HFFc6 (cell line): ENCODE results near the gene NRM. TPM values are rescaled to one million over a fixed set of nuclear protein-coding genes. Genes with fewer than 3 reads are reported as not detected.
"Not testable (repeated sequence)": the region's sequence is repeated elsewhere in the genome, so short reads cannot be mapped to it uniquely, and the experiment has no call there.

ENCODE experiments used
- DNase-seq: peaks from one replicate; pipeline ENCODE4 v3.0.0-alpha.2; 2018
- H3K27ac Mint-ChIP-seq: 2 replicates; pipeline ENCODE4 v1.8.0; 2020; ENCODE audit warnings: mild to moderate bottlenecking, mixed read lengths
- H3K27me3 Mint-ChIP-seq: 2 replicates; pipeline ENCODE4 v1.8.0; 2021; ENCODE audit warnings: mild to moderate bottlenecking, moderate library complexity, mixed read lengths; ENCODE audit not compliant: insufficient read depth
- H3K36me3 Mint-ChIP-seq: 2 replicates; pipeline ENCODE4 v1.8.0; 2021; ENCODE audit warnings: low read depth, mixed read lengths
- H3K4me1 Mint-ChIP-seq: 2 replicates; pipeline ENCODE4 v1.8.0; 2020; ENCODE audit warnings: low read depth, mixed read lengths
- H3K4me3 Mint-ChIP-seq: 2 replicates; pipeline ENCODE4 v1.8.0; 2020; ENCODE audit warnings: mild to moderate bottlenecking, moderate library complexity, mixed read lengths
- H3K9me3 Mint-ChIP-seq: 2 replicates; pipeline ENCODE4 v1.8.0; 2020; ENCODE audit warnings: mild to moderate bottlenecking, mixed read lengths
- total RNA-seq, 6 experiments: library from RNA; stranded (reverse); fragmentation: NEBNext Ultra II Directional; extraction: Animal tissue kit (Norgen Biotek cat#: 25700); gene quantifications; 2 replicates in 1 of 6; 3 replicates in 5 of 6; pipeline ENCODE4 v1.2.3, GENCODE V29; 2021
- TF ChIP-seq, protein P1 (sequence below): fragments of 200-600 bp; sonication (generic); IDR thresholded peaks from 2 replicates; pipeline ENCODE4 v1.5.0; 2021; ENCODE audit warnings: antibody characterized with exemption, mild to moderate bottlenecking

Gene NRM
- total RNA-seq, 6 experiments from 2014 or later, result 16.3 to 35.1 (median 31.1) TPM

GRCh38 chr6:30724906-30725667, 34.3 kb upstream of the NRM start:
- peaks cover 56% of the 10 kb centered on the region for H3K4me1 Mint-ChIP-seq
- H3K27me3 Mint-ChIP-seq, result peaks cover 25% of the 10 kb centered on the region
- DNase-seq, result no peak
- peaks cover 53% of the 10 kb centered on the region for H3K36me3 Mint-ChIP-seq
- H3K9me3 Mint-ChIP-seq, result no peaks in the 10 kb centered on the region
- peak overlapping the region; percentile 91 for H3K27ac Mint-ChIP-seq
- H3K4me3 Mint-ChIP-seq, result peak overlapping the region; percentile 89
- TF ChIP-seq, protein P1, sequence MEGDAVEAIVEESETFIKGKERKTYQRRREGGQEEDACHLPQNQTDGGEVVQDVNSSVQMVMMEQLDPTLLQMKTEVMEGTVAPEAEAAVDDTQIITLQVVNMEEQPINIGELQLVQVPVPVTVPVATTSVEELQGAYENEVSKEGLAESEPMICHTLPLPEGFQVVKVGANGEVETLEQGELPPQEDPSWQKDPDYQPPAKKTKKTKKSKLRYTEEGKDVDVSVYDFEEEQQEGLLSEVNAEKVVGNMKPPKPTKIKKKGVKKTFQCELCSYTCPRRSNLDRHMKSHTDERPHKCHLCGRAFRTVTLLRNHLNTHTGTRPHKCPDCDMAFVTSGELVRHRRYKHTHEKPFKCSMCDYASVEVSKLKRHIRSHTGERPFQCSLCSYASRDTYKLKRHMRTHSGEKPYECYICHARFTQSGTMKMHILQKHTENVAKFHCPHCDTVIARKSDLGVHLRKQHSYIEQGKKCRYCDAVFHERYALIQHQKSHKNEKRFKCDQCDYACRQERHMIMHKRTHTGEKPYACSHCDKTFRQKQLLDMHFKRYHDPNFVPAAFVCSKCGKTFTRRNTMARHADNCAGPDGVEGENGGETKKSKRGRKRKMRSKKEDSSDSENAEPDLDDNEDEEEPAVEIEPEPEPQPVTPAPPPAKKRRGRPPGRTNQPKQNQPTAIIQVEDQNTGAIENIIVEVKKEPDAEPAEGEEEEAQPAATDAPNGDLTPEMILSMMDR, result no peak

DNA sequence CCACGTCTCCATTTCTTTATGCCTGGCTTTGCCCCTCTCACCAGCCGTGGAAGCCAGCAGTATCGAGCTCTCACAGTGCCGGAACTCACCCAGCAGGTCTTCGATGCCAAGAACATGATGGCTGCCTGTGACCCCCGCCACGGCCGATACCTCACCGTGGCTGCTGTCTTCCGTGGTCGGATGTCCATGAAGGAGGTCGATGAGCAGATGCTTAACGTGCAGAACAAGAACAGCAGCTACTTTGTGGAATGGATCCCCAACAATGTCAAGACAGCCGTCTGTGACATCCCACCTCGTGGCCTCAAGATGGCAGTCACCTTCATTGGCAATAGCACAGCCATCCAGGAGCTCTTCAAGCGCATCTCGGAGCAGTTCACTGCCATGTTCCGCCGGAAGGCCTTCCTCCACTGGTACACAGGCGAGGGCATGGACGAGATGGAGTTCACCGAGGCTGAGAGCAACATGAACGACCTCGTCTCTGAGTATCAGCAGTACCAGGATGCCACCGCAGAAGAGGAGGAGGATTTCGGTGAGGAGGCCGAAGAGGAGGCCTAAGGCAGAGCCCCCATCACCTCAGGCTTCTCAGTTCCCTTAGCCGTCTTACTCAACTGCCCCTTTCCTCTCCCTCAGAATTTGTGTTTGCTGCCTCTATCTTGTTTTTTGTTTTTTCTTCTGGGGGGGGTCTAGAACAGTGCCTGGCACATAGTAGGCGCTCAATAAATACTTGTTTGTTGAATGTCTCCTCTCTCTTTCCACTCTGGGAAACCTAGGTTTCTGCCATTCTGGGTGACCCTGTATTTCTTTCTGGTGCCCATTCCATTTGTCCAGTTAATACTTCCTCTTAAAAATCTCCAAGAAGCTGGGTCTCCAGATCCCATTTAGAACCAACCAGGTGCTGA, 33.3 kb upstream of the NRM start:
- H3K9me3 Mint-ChIP-seq, DNase-seq: not testable (repeated sequence)
- Mint-ChIP-seq H3K27me3 (peaks cover 25% of the 10 kb centered on the region), H3K36me3 (peaks cover 54% of the 10 kb centered on the region), H3K27ac (peak overlapping the region; percentile 91), H3K4me1 (peaks cover 61% of the 10 kb centered on the region), H3K4me3 (peak overlapping the region; percentile 89)
- TF ChIP-seq, protein P1, result peak; percentile 45; the same call in 1 of the 2 replicates

DNA sequence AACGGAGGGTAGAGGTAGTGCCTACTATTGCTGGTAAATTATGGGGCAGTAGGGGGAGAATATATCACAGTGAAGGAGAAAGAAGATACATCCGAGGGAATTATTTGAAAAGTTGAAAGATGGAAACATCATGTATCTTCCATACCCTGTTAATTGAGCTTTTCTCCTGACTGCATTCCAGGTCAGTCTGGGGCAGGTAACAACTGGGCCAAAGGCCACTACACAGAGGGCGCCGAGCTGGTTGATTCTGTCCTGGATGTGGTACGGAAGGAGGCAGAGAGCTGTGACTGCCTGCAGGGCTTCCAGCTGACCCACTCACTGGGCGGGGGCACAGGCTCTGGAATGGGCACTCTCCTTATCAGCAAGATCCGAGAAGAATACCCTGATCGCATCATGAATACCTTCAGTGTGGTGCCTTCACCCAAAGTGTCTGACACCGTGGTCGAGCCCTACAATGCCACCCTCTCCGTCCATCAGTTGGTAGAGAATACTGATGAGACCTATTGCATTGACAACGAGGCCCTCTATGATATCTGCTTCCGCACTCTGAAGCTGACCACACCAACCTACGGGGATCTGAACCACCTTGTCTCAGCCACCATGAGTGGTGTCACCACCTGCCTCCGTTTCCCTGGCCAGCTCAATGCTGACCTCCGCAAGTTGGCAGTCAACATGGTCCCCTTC, 32.5 kb upstream of the NRM start:
- H3K9me3 Mint-ChIP-seq, DNase-seq: not testable (repeated sequence)
- Mint-ChIP-seq H3K27ac (peak overlapping the region; percentile 91), H3K4me3 (peak overlapping the region; percentile 89), H3K27me3 (peaks cover 25% of the 10 kb centered on the region), H3K36me3 (peaks cover 54% of the 10 kb centered on the region), H3K4me1 (peaks cover 67% of the 10 kb centered on the region)

DNA sequence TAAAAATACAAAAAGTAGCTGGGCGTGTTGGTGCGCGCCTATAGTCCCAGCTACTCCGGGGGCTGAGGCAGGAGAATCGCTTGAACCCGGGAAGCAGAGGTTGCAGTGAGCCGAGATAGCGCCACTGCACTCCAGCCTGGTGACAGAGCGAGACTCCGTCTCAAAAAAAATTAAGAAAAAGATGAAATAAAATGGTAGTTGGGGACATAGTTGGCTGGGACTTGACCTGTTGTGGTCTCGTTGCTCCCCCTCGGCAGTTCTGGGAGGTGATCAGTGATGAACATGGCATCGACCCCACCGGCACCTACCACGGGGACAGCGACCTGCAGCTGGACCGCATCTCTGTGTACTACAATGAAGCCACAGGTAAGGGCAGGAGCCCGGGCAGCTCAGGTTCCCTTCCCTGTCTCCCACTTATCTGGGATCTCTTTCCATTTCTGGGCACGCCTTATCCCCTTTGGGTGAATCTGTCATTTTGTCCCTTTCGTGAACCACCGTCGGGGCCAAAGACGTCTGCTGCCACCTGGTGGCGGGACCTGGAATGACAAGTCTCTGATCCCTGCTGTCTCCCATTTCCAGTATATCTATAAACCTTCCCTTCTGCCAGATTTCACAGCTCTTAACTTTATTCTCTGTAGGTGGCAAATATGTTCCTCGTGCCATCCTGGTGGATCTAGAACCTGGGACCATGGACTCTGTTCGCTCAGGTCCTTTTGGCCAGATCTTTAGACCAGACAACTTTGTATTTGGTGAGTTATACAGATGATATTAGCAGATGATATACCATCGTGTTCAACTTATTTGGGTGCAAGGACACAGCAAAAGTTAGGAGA, 31.7 kb upstream of the NRM start:
- peaks cover 57% of the 10 kb centered on the region for H3K36me3 Mint-ChIP-seq
- peak; percentile 71 for DNase-seq
- peaks cover 63% of the 10 kb centered on the region for H3K4me1 Mint-ChIP-seq
- TF ChIP-seq, protein P1, result peak; percentile 99
- H3K27me3 Mint-ChIP-seq, result peaks cover 27% of the 10 kb centered on the region
- no peaks in the 10 kb centered on the region for H3K9me3 Mint-ChIP-seq
- peak overlapping the region; percentile 91 for H3K27ac Mint-ChIP-seq
- peak overlapping the region; percentile 89 for H3K4me3 Mint-ChIP-seq

DNA sequence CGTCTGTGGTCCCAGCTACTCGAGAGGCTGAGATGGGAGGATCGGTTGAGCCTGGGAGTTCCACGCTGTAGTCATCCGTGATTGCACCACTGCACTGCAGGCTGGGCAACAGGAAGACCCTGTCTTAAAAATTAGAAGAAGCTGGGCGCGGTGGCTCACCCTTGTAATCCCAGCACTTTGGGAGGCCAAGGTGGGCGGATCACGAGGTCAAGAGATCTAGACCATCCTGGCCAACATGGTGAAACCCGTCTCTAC, 31.2 kb upstream of the NRM start:
- peaks cover 60% of the 10 kb centered on the region for H3K36me3 Mint-ChIP-seq
- not testable (repeated sequence) for DNase-seq, H3K9me3 Mint-ChIP-seq
- peak overlapping the region; percentile 89 for H3K4me3 Mint-ChIP-seq
- H3K27ac Mint-ChIP-seq, result peak overlapping the region; percentile 91
- peaks cover 63% of the 10 kb centered on the region for H3K4me1 Mint-ChIP-seq
- H3K27me3 Mint-ChIP-seq, result peaks cover 27% of the 10 kb centered on the region
